ENCODE results near the gene PNMA6F.
"Not testable (repeated sequence)": the region's sequence is repeated elsewhere in the genome, so short reads cannot be mapped to it uniquely, and the experiment has no call there.

DNA sequence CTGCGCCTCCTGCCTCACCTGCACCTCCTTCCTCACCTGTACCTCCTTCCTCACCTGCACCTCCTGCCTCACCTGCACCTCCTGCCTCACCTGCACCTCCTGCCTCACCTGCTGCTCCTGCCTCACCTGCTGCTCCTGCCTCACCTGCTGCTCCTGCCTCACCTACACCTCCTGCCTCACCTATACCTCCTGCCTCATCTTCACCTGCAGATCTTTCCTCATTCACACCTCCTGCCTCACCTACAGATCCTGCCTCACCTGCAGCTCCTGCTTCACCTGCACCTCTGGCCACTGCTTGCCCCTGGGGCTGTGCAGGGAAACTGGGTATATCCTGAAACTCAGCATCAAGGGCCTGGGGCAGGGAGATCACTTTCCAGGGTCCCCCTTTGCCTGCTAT lies 1.5 kb downstream of the PNMA6F start:
- TF ChIP-seq, protein P1, sequence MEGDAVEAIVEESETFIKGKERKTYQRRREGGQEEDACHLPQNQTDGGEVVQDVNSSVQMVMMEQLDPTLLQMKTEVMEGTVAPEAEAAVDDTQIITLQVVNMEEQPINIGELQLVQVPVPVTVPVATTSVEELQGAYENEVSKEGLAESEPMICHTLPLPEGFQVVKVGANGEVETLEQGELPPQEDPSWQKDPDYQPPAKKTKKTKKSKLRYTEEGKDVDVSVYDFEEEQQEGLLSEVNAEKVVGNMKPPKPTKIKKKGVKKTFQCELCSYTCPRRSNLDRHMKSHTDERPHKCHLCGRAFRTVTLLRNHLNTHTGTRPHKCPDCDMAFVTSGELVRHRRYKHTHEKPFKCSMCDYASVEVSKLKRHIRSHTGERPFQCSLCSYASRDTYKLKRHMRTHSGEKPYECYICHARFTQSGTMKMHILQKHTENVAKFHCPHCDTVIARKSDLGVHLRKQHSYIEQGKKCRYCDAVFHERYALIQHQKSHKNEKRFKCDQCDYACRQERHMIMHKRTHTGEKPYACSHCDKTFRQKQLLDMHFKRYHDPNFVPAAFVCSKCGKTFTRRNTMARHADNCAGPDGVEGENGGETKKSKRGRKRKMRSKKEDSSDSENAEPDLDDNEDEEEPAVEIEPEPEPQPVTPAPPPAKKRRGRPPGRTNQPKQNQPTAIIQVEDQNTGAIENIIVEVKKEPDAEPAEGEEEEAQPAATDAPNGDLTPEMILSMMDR (IDR thresholded peaks at IDR 0.05) = not testable (repeated sequence)
- TF ChIP-seq POLR2A (IDR thresholded peaks at IDR 0.05) = not testable (repeated sequence)

Data from heart left ventricle (tissue), 13 donors.